PC-3 (cell line): ENCODE data around the gene DNM3. TPM values are rescaled to one million over a fixed set of nuclear protein-coding genes. Genes with fewer than 3 reads are reported as not detected.

ENCODE experiments used
- ATAC-seq: fragments of 200-7000 bp; cut with Tn5 transposase; 2 replicates; pipeline ENCODE4 v1.9.1; 2020; ENCODE audit warnings: mild to moderate bottlenecking, moderate library complexity
- BruUV-seq: library from RNA; stranded (reverse); fragments of 400-500 nt; replicated peaks from 2 replicates; lab custom pipeline; 2021; lab: Mats Ljungman, UMichigan
- CTCF ChIA-PET: fragments of 300-600 bp; sonication (Branson Sonifier 250); formaldehyde crosslinking; loops from one replicate; lab custom pipeline; 2022; ENCODE audit warnings: antibody characterized with exemption; lab: Charles Lee
- POLR2A ChIA-PET: fragments of 300-600 bp; sonication (Branson Sonifier 250); formaldehyde crosslinking; loops from one replicate; lab custom pipeline; 2022; ENCODE audit warnings: antibody characterized with exemption; ENCODE audit not compliant: unreplicated experiment; lab: Charles Lee
- DNase-seq: peaks from one replicate; pipeline ENCODE4 v3.0.0-alpha.2; 2015
- H2AFZ ChIP-seq: fragments of 300-600 bp; sonication (generic); 2 replicates; pipeline ENCODE4 v1.6.0; 2016; ENCODE audit warnings: antibody characterized with exemption, low read length
- H3F3A ChIP-seq: fragments of 300-600 bp; sonication (generic); one replicate; pipeline ENCODE4 v1.6.0; 2017; ENCODE audit warnings: antibody characterized with exemption, low read length, control low read depth, mild to moderate bottlenecking; ENCODE audit not compliant: unreplicated experiment
- H3K27ac ChIP-seq: fragments of 300-600 bp; sonication (generic); 2 replicates; pipeline ENCODE4 v1.5.1; 2016; ENCODE audit warnings: mild to moderate bottlenecking, low read length
- H3K27me3 ChIP-seq: fragments of 300-600 bp; sonication (generic); 2 replicates; pipeline ENCODE4 v1.6.1; 2016; ENCODE audit warnings: low read length, mixed read lengths
- H3K36me3 ChIP-seq: fragments of 300-600 bp; sonication (generic); 2 replicates; pipeline ENCODE4 v1.6.1; 2016; ENCODE audit warnings: low read depth, mixed run types, low read length, mixed read lengths
- H3K4me1 ChIP-seq: fragments of 300-600 bp; sonication (generic); 2 replicates; pipeline ENCODE4 v1.5.1; 2016; ENCODE audit warnings: low read length; ENCODE audit not compliant: insufficient read depth
- H3K4me2 ChIP-seq: fragments of 300-600 bp; sonication (generic); 2 replicates; pipeline ENCODE4 v1.6.0; 2016; ENCODE audit warnings: low read length
- H3K4me3 ChIP-seq: fragments of 300-600 bp; sonication (generic); 2 replicates; pipeline ENCODE4 v1.5.1; 2016; ENCODE audit warnings: mild to moderate bottlenecking, low read length, mixed read lengths
- H3K79me2 ChIP-seq: fragments of 300-600 bp; sonication (generic); 2 replicates; pipeline ENCODE4 v1.6.1; 2017; ENCODE audit warnings: low read length, mixed read lengths
- H3K9ac ChIP-seq: fragments of 300-600 bp; sonication (generic); 2 replicates; pipeline ENCODE4 v1.6.0; 2016; ENCODE audit warnings: mild to moderate bottlenecking, low read length
- H3K9me2 ChIP-seq: fragments of 300-600 bp; sonication (generic); replicated peaks from 2 replicates; pipeline ENCODE4 v1.6.1; 2016; ENCODE audit warnings: mixed run types, low read length, mixed read lengths
- H3K9me3 ChIP-seq: fragments of 300-600 bp; sonication (generic); 2 replicates; pipeline ENCODE4 v1.6.1; 2016; ENCODE audit warnings: low read length, mixed read lengths
- H4K20me1 ChIP-seq: fragments of 300-600 bp; sonication (generic); 2 replicates; pipeline ENCODE4 v1.6.1; 2016; ENCODE audit warnings: low read length, mixed read lengths
- CTCF ChIP-seq: fragments of 300-600 bp; sonication (generic); conservative IDR thresholded peaks from 2 replicates; pipeline ENCODE4 v1.5.1; 2017; ENCODE audit warnings: antibody characterized with exemption, low read depth, mild to moderate bottlenecking, low read length
- EZH2 ChIP-seq: fragments of 300-600 bp; sonication (generic); IDR thresholded peaks from one replicate; pipeline ENCODE4 v1.6.1; 2017; ENCODE audit warnings: antibody characterized with exemption, mild to moderate bottlenecking, low read length; ENCODE audit not compliant: unreplicated experiment
- EZH2phosphoT487 ChIP-seq: fragments of 300-600 bp; sonication (generic); IDR thresholded peaks from 2 replicates; pipeline ENCODE4 v1.6.1; 2018; ENCODE audit warnings: mild to moderate bottlenecking, antibody characterized with exemption, low read length, borderline replicate concordance
- intact Hi-C: fragments of 100-400 bp; cut with micrococcal nuclease; formaldehyde crosslinking; loops from 2 replicates; pipeline ENCODE4 v1.9.0; 2023
- total RNA-seq: library from RNA; depleted of rRNA; stranded (reverse); fragments of >200 nt; gene quantifications from 2 replicates; pipeline ENCODE4 v1.2.3, GENCODE V29; 2014

Gene DNM3
- total RNA-seq, 1 experiment from 2014 or later: 0.98 TPM

GRCh38 chr1:172292840-172293239, 451.5 kb downstream of the DNM3 start:
- ChIA-PET CTCF (no interaction called here), POLR2A (no interaction called here)
- 0 out of 2 replicates have a peak, but pooled peaks cover 5% of the 10 kb centered on the region for H3K9me2 ChIP-seq
- H3K27ac ChIP-seq: no peak overlapping the region
- H3K4me2 ChIP-seq: no peak overlapping the region
- no peaks in the 10 kb centered on the region for H3K27me3 ChIP-seq
- DNase-seq: no peak
- H3K4me3 ChIP-seq: no peak overlapping the region
- TF ChIP-seq EZH2 (no peak), EZH2phosphoT487 (no peak), CTCF (no peak)
- BruUV-seq: no TSS peak
- no peaks in the 10 kb centered on the region for H3K36me3 ChIP-seq
- intact Hi-C loops: no loop called here
- no peaks in the 10 kb centered on the region for H3K79me2 ChIP-seq
- H3K9ac ChIP-seq: no peak overlapping the region
- no peaks in the 10 kb centered on the region for H3K9me3 ChIP-seq
- no peak for ATAC-seq
- H3K4me1 ChIP-seq: no peaks in the 10 kb centered on the region
- no peaks in the 10 kb centered on the region for H4K20me1 ChIP-seq
- H3F3A ChIP-seq: no peaks in the 10 kb centered on the region
- H2AFZ ChIP-seq: no peak overlapping the region

- ChIA-PET CTCF (no interaction called here), POLR2A (interaction anchor here (0.6 kb wide), 1 partner anchor 113 kb away, joined by 3 read pairs; no protein-coding TSS in a partner anchor)
Measured at GRCh38 chr1:172293429-172293828, 452.1 kb downstream of the DNM3 start.

More at GRCh38 chr1:172293429-172293828, 452.1 kb downstream of the DNM3 start:
- DNase-seq: no peak
- BruUV-seq: no TSS peak
- H3K4me2 ChIP-seq: no peak overlapping the region
- intact Hi-C loops: no loop called here
- no peak overlapping the region for H2AFZ ChIP-seq
- no peak overlapping the region for H3K9ac ChIP-seq
- TF ChIP-seq CTCF: no peak
- no peak for TF ChIP-seq EZH2phosphoT487
- TF ChIP-seq EZH2: no peak
- H3K9me3 ChIP-seq: no peaks in the 10 kb centered on the region
- no peak overlapping the region for H3K27ac ChIP-seq
- no peaks in the 10 kb centered on the region for H3K9me2 ChIP-seq
- no peaks in the 10 kb centered on the region for H3K4me1 ChIP-seq
- no peaks in the 10 kb centered on the region for H3K27me3 ChIP-seq
- H3K36me3 ChIP-seq: no peaks in the 10 kb centered on the region
- H3K4me3 ChIP-seq: no peak overlapping the region
- no peaks in the 10 kb centered on the region for H3F3A ChIP-seq
- no peaks in the 10 kb centered on the region for H3K79me2 ChIP-seq
- ATAC-seq: no peak
- H4K20me1 ChIP-seq: no peaks in the 10 kb centered on the region
